Measurements from ENCODE around the gene CSF1R. TPM values are rescaled to one million over a fixed set of nuclear protein-coding genes. Genes with fewer than 3 reads are reported as not detected.

Gene CSF1R
- total RNA-seq, 1 donor from 2014 or later, result 0.65 TPM

DNA sequence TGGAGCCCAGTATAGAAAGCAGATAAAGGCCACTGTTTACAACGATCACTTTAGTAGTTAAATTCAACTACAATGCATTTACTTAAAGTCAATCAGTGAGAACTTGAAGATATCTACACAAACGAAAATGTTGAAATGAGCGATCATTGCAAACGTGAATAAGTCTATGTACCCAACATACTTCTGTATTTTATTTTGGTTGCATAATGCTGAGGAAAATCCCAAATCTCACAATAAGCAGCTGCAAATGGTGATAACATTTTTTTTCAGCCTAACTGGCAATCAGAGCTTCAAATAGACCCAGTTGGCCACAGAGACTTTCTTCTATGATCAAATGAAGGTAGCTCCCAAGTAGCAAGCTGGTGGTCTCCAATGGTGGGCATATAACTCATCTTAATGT, 37.2 kb upstream of the CSF1R start:
- Mint-ChIP-seq H3K4me3 (ENCODE audit: unreplicated experiment) (no peak overlapping the region), H3K9me3 (ENCODE audit: low read depth) (no peaks in the 10 kb centered on the region), H3K27me3 (ENCODE audit: low read depth) (no peaks in the 10 kb centered on the region), H3K27ac (ENCODE audit: unreplicated experiment) (no peak overlapping the region), H3K4me1 (ENCODE audit: low read depth) (peaks cover 8% of the 10 kb centered on the region), H3K36me3 (ENCODE audit: low read depth) (peaks cover 64% of the 10 kb centered on the region)
- no peak for DNase-seq (ENCODE audit: low spot score)
- TF ChIP-seq, protein P1, sequence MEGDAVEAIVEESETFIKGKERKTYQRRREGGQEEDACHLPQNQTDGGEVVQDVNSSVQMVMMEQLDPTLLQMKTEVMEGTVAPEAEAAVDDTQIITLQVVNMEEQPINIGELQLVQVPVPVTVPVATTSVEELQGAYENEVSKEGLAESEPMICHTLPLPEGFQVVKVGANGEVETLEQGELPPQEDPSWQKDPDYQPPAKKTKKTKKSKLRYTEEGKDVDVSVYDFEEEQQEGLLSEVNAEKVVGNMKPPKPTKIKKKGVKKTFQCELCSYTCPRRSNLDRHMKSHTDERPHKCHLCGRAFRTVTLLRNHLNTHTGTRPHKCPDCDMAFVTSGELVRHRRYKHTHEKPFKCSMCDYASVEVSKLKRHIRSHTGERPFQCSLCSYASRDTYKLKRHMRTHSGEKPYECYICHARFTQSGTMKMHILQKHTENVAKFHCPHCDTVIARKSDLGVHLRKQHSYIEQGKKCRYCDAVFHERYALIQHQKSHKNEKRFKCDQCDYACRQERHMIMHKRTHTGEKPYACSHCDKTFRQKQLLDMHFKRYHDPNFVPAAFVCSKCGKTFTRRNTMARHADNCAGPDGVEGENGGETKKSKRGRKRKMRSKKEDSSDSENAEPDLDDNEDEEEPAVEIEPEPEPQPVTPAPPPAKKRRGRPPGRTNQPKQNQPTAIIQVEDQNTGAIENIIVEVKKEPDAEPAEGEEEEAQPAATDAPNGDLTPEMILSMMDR (IDR thresholded peaks at IDR 0.05), result no peak

DNA sequence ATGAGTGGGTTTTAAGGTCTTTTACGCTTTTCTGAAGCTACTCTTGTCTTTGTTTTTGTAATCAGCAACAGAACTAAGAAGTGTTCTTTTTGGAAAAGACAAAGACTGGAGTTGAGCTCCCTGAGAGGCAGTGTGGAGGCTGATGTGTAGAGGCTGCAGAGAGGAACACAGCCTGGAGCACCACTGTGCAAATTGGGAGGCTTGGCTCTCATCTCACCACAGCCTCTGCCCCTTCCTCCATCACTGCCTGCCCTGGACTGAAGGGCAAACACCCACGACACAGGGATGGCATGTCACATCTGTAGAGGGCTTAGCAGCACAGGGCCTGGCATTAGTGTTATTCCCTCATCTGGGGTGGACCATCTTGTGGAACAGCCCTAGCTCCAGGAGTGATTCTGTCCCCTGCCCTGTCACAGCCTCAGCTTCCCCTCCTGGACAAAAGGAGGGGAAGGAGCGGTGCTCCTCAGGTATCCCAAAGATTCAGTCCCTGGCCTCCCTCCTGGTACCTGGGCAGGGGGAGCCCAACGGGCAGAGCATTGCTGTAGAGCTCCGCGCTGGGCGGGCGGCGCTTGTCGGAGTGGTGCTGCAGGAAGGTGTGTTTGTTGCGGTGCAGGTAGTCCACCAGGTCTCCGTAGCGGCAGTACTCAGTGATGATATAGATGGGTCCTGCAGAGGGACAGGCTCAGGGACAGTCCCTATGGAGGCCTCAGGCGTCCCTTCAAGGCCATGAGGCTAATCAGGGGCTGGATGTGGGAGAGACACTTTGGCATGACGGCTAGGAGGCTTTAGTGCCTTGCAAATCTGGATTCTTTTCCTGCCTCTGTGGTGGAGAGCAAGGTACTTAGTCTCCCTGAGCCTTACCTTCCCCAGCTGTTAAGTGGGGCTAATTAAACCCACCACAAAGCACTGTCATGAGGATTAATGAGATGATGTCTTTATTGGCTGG, 36.5 kb upstream of the CSF1R start:
- Mint-ChIP-seq H3K27ac (ENCODE audit: unreplicated experiment) (no peak overlapping the region), H3K9me3 (ENCODE audit: low read depth) (no peaks in the 10 kb centered on the region), H3K36me3 (ENCODE audit: low read depth) (peaks cover 58% of the 10 kb centered on the region), H3K4me1 (ENCODE audit: low read depth) (peaks cover 4% of the 10 kb centered on the region), H3K4me3 (ENCODE audit: unreplicated experiment) (no peak overlapping the region), H3K27me3 (ENCODE audit: low read depth) (no peaks in the 10 kb centered on the region)
- peak; percentile 84 for DNase-seq (ENCODE audit: low spot score)
- TF ChIP-seq, protein P1 (IDR thresholded peaks at IDR 0.05), result no peak

DNA sequence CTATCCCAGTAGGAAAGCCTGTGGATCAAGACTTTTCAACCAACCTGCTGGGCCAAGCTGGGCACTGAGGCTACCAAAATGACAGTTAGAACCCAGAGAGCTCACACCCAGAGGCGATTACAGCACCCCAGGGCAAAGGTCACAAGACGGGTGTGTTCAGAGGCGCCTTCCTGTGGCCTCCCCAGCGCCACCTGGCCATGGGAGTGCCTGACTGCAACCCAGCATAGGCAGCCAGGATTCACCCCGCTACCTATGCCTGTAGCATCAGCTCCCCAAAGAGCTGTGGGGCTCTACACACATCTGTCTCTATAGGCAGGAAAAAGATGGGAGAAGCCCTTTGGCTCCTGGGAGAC, 35.8 kb upstream of the CSF1R start:
- Mint-ChIP-seq H3K27me3 (ENCODE audit: low read depth) (no peaks in the 10 kb centered on the region), H3K27ac (ENCODE audit: unreplicated experiment) (peak overlapping the region; percentile 37), H3K36me3 (ENCODE audit: low read depth) (peaks cover 59% of the 10 kb centered on the region), H3K9me3 (ENCODE audit: low read depth) (no peaks in the 10 kb centered on the region), H3K4me3 (ENCODE audit: unreplicated experiment) (no peak overlapping the region), H3K4me1 (ENCODE audit: low read depth) (peaks cover 10% of the 10 kb centered on the region)
- peak; percentile 68 for DNase-seq (ENCODE audit: low spot score)
- TF ChIP-seq, protein P1 (IDR thresholded peaks at IDR 0.05), result peak; percentile 53

DNA sequence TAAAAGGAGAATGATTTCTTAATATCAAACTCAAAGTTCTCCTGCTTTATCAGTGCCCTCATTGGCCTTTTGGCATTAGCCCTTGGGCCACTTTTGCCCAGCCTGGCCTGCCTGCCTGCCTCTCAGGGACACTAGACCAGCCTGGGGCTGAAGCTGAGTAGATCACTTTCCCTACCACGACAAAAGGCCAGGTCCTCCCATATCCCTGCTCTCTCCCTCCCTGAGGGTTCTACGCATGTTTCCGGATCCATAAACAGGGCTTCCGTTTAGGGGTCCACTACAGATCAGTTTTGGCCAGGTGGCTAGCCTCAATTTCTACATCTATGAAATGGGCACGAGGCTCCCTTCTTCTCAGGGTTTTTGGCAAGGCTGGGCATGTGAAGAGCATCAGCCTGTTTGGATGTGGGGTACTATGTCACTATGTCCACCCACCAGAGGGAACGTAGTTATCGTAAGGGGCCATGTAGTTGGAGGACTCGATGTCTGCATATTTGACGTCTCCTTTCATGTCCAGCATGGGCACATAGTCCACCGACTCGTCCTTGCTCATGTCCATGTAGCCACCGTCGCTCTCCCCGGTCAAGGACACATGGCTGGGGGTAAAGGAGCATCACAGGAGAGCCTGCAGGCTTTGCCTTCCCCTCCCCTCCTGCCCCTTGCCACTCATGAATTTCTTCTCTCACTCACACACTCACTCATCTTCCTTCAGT, 35.2 kb upstream of the CSF1R start:
- H3K27ac Mint-ChIP-seq (ENCODE audit: unreplicated experiment), result peak overlapping the region; percentile 37
- H3K36me3 Mint-ChIP-seq (ENCODE audit: low read depth), result peaks cover 59% of the 10 kb centered on the region
- TF ChIP-seq, protein P1 (IDR thresholded peaks at IDR 0.05), result no peak
- peak; percentile 48 for DNase-seq (ENCODE audit: low spot score)
- H3K4me1 Mint-ChIP-seq (ENCODE audit: low read depth), result peaks cover 14% of the 10 kb centered on the region
- no peaks in the 10 kb centered on the region for H3K27me3 Mint-ChIP-seq (ENCODE audit: low read depth)
- no peak overlapping the region for H3K4me3 Mint-ChIP-seq (ENCODE audit: unreplicated experiment)
- H3K9me3 Mint-ChIP-seq (ENCODE audit: low read depth), result no peaks in the 10 kb centered on the region

DNA sequence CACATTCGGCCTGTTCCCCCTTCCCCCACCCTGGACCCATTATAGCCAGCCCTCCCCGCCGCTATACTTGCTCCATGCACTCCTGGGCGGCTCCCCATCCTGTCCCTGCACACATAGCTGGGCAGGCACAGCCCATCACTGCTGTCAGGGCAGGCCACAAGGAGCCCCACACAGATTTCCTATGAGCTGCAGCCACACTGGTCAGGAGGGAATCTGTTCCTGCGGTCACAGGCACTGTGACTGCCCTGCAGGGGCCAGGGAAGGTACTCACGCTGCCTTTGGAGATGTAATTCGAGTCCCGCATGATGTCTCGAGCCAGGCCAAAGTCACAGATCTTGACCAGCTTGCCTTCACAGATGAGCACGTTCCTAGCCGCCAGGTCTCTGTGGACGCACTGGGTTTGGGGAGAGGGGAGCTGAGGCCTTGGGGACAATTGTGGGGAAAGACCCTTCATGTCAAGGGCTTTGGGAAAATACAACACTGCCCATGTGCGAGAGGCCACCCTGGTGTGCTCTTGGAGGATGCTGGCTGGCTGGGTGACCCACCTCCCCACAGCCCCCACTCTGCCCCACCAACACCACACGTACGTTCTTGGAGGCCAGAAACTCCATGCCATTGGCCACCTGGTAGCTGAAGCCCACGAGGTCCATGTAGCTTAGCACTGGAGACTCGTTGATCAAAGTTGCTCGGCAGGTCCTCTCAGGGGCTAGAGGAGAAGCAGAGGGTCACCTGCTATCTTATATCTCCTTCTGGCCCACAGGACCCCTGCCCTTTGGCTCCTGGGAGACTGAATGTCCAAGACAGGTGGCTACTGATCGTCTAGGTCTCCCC, 34.5 kb upstream of the CSF1R start:
- TF ChIP-seq, protein P1 (IDR thresholded peaks at IDR 0.05), result no peak
- DNase-seq (ENCODE audit: low spot score), result no peak
- H3K36me3 Mint-ChIP-seq (ENCODE audit: low read depth), result peaks cover 56% of the 10 kb centered on the region
- peak overlapping the region; percentile 27 for H3K27ac Mint-ChIP-seq (ENCODE audit: unreplicated experiment)
- no peak overlapping the region for H3K4me3 Mint-ChIP-seq (ENCODE audit: unreplicated experiment)
- H3K9me3 Mint-ChIP-seq (ENCODE audit: low read depth), result no peaks in the 10 kb centered on the region
- no peaks in the 10 kb centered on the region for H3K27me3 Mint-ChIP-seq (ENCODE audit: low read depth)
- peaks cover 14% of the 10 kb centered on the region for H3K4me1 Mint-ChIP-seq (ENCODE audit: low read depth)
